Measurements from ENCODE around the gene SLC38A5. TPM values are rescaled to one million over a fixed set of nuclear protein-coding genes. Genes with fewer than 3 reads are reported as not detected.

Gene SLC38A5
- total RNA-seq, 1 donor from 2014 or later = 15.9 TPM

Other genes with a start within 250 kb of the SLC38A5 start
- not detected for gene SSX1, start 214.9 kb downstream of the SLC38A5 start, total RNA-seq
- not detected for gene SSX3, start 113.6 kb downstream of the SLC38A5 start, total RNA-seq
- not detected for gene SSX4, start 86.7 kb downstream of the SLC38A5 start, total RNA-seq
- not detected for gene SSX4B, start 58.3 kb downstream of the SLC38A5 start, total RNA-seq
- gene FTSJ1, start 5.9 kb upstream of the SLC38A5 start, total RNA-seq = 30.2 TPM
- gene PORCN, start 38.7 kb upstream of the SLC38A5 start, total RNA-seq = 6.1 TPM
- 74.0 TPM for gene EBP, start 51.5 kb upstream of the SLC38A5 start, total RNA-seq
- 12.0 TPM for gene TBC1D25, start 69.5 kb upstream of the SLC38A5 start, total RNA-seq
- 157 TPM for gene RBM3, start 104.2 kb upstream of the SLC38A5 start, total RNA-seq
- 125 TPM for gene WDR13, start 127.2 kb upstream of the SLC38A5 start, total RNA-seq
- gene WAS, start 213.5 kb upstream of the SLC38A5 start, total RNA-seq = 40.3 TPM
- gene SUV39H1, start 226.5 kb upstream of the SLC38A5 start, total RNA-seq = 3.5 TPM